HG03469 (cell line): Measurements from ENCODE around the gene HSFY1.
"Not testable (repeated sequence)": the region's sequence is repeated elsewhere in the genome, so short reads cannot be mapped to it uniquely, and the experiment has no call there.

ENCODE experiments used
- ATAC-seq: cut with Tn5 transposase; IDR thresholded peaks from one replicate; pipeline ENCODE4 v1.9.1; 2021; ENCODE audit warnings: mild to moderate bottlenecking, moderate library complexity, moderate number of reproducible peaks; ENCODE audit not compliant: unreplicated experiment

HSFY1 gene

DNA sequence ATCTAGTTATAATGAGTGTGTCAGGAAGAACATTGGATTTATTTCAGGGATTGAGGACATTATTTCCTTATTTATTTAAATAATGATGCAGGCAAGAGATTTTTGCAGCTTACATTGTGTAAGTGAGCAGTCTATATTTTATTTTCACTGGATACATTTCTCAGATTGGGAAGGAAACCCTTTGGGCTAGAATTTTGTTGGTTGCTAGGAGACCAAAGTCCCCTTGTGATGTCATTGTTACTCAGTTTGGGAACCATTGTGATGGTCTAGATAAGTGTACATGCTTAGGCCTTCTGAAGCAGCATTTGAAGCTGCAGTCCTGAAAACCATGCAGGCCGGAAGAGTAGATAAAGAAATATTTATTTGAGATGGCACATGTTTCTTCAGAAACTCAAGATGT lies at the start of gene HSFY1:
HSFY1 (plus strand) TSS at position 301 of the 400 bp plus-strand sequence; CDS start at position 369, 68 bp downstream.
- not testable (repeated sequence) for ATAC-seq

DNA sequence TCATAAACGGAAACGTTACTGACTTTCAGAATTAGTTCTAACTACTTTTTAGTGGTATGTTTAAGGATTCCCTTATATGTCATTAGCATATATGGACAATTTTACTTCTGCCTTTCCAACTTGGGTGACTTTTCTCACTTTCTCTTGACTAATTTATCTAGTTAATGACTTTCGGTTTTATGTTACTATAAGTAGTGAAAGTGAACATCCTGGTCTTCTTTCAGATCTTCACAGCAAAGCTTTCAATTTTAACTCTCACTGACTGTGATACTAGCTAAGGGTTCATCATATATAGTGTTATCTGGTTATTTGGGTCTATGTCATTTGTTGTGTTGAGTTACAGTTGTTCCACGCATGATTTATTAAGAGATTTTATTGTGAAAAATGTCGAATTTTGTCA lies 42.3 kb upstream of the HSFY1 start:
- ATAC-seq = peak; percentile 69

DNA sequence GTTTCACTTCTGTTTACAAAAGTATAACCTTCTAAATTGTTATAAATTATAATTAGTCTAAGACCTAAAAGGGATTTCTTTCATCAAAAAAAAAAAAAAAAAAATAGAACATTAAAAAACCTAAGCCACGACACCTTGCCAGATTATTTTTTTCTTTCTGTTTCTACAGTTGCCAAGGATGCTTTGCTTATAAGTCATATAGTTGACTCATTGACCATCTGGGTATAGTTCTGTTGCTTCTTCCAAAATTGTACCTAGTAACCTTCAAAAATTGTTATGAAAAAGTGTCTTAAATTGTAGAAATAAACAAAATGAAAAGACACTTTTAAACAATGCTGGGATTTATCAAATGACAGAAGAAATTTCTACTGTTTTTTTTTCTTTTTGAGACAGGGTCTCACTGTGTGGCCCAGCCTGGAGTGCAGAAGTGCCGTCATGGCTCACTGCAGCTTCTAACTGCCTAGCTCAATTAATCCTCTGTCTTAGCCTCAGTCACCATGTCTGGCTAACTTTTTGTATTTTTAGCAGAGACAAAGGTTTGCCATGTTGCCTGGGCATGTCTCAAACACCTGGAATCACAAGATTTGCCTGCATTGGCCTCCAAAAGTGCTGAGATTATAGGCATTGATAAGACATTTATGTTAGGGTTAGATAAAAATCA lies 15.4 kb upstream of the HSFY1 start:
- not testable (repeated sequence) for ATAC-seq

DNA sequence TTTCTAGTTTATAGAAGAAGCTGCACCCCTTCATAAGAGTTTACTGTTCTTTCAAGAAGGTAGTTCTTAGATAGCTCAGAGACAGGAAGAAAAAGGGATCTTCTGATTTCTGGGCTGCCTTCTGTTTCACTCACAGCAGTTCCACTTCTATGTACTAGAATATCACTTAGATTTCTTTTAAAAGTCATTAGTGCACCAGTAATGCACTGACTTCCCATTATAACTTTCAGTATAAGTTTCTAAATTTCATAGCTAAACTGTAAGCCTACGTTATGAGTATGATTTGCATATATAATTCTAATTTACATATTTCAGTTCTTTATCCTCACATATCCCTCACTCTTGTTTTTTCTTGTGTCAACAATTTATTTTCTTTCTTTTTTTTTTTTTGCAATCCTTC lies 7.6 kb upstream of the HSFY1 start:
- not testable (repeated sequence) for ATAC-seq

DNA sequence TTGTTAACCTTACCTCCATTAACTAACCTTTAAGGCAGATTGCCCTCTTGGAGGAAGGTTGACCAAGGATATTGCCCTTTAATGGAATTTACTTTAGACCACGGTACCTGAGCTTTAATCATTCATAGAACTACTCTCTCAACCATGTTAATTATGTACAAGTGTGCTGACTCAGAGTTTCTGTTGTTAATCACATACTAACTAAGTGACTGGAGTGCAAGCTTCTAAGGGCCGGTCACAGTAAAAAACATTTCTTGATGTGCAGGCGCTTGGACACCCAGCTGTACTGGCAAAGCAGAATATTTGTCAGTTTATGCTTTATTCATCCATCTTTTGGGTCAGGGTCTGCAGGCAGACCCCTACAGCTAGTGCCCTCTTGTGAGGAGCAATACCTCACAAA lies 6.6 kb downstream of the HSFY1 start:
- ATAC-seq = not testable (repeated sequence)

GRCh38 chrY:18565915-18566314 lies 19.4 kb downstream of the HSFY1 start:
- not testable (repeated sequence) for ATAC-seq
